Type B pancreatic cell (in vitro differentiated cells): ENCODE results near the gene PPP1R37. TPM values are rescaled to one million over a fixed set of nuclear protein-coding genes. Genes with fewer than 3 reads are reported as not detected.
A peak's percentile ranks its signal among the peaks of the same experiment; 100 is the strongest.

Experiments used
- DNase-seq: peaks from one replicate; pipeline ENCODE4 v3.0.0; 2021; ENCODE audit warnings: mixed read lengths; ENCODE audit not compliant: unreplicated experiment; ENCODE audit errors: extremely low spot score
- H3K27ac Mint-ChIP-seq: 2 replicates; pipeline ENCODE4 v1.8.0; 2021; ENCODE audit warnings: mild to moderate bottlenecking, mixed read lengths
- H3K27me3 Mint-ChIP-seq: 2 replicates; pipeline ENCODE4 v1.8.0; 2021; ENCODE audit warnings: mixed read lengths
- H3K36me3 Mint-ChIP-seq: 2 replicates; pipeline ENCODE4 v1.8.0; 2021; ENCODE audit warnings: mixed read lengths
- H3K4me1 Mint-ChIP-seq: one replicate; pipeline ENCODE4 v1.8.0; 2021; ENCODE audit warnings: mixed read lengths; ENCODE audit not compliant: unreplicated experiment
- H3K4me3 Mint-ChIP-seq: 2 replicates; pipeline ENCODE4 v1.8.0; 2021; ENCODE audit warnings: mild to moderate bottlenecking, mixed read lengths
- H3K9me3 Mint-ChIP-seq: 2 replicates; pipeline ENCODE4 v1.8.0; 2021; ENCODE audit warnings: mixed read lengths
- CTCF ChIP-seq: fragments of 200-600 bp; sonication (generic); conservative IDR thresholded peaks from 2 replicates; pipeline ENCODE4 v1.5.0; 2021; ENCODE audit warnings: antibody characterized with exemption, mild to moderate bottlenecking
- total RNA-seq: library from RNA; stranded (reverse); gene quantifications from 2 replicates; pipeline ENCODE4 v1.2.1, GENCODE V29; 2021; ENCODE audit warnings: low replicate concordance

PPP1R37 gene
- total RNA-seq, 1 donor from 2014 or later = 44.7 TPM

GRCh38 chr19:45107621-45108150, 14.7 kb downstream of the PPP1R37 start:
- DNase-seq = no peak
- Mint-ChIP-seq H3K4me3 (no peak overlapping the region), H3K4me1 (peaks cover 25% of the 10 kb centered on the region), H3K9me3 (no peaks in the 10 kb centered on the region), H3K27ac (no peak overlapping the region), H3K36me3 (no peaks in the 10 kb centered on the region), H3K27me3 (no peaks in the 10 kb centered on the region)
- no peak for TF ChIP-seq CTCF

DNA sequence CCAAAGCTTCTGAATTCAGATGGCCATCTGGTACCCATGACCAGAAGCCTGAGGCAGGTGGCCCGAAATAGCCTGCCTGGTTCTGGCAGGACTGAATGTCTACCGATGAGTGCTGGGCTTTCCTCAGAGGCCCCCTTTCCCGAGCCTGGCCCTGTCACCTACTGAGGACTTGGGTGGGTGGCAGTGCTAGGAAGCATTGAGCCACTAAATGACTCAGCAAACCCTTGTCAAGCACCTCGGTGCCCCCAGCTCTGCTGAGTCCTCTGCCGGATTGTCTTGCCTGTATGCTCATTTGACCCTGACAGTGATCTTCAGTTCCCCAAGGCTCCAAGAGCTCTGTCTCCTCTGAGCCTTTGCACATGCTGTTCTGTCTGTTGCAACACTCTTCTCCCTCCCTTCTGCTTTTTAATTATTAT, 17.9 kb downstream of the PPP1R37 start:
- peaks cover 8% of the 10 kb centered on the region for H3K4me1 Mint-ChIP-seq
- no peaks in the 10 kb centered on the region for H3K36me3 Mint-ChIP-seq
- no peak for TF ChIP-seq CTCF
- peak overlapping the region; percentile 51 for H3K27ac Mint-ChIP-seq
- H3K9me3 Mint-ChIP-seq = no peaks in the 10 kb centered on the region
- no peaks in the 10 kb centered on the region for H3K27me3 Mint-ChIP-seq
- H3K4me3 Mint-ChIP-seq = no peak overlapping the region
- DNase-seq = no peak

DNA sequence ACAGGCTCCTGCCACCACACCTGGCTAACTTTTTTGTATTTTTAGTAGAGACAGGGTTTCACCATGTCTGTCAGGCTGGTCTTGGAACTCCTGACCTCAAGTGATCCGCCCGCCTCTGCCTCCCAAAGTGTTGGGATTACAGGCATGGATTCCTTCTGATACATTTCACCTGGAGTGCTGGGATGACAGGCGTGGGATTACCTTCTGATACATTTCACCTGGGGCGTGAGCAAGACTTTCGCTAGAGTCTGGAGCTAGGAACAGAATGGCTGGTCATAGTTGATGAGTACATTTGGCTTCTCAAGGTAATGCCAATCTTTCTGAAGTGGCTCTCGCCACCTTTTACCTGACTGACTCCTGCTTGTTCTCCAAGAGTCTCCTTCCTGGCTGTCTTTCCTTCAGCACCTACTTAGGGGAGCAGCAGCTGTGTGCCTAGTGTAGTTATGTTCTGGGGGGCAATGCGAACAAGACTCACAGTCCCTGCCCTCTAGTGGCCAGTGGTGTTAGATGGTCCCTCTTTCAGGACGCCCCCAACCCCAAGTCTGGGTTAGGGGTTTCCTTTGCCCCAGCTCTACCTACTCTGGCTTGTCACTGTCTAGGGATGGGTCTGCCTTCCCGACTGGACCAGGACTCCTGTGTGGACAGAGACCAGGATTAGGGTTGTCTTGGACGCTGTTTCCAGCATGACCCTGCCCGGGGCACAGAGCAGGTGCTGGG, 19.3 kb downstream of the PPP1R37 start:
- Mint-ChIP-seq H3K4me1 (peaks cover 16% of the 10 kb centered on the region), H3K27me3 (no peaks in the 10 kb centered on the region), H3K27ac (peak overlapping the region; percentile 90), H3K9me3 (no peaks in the 10 kb centered on the region), H3K4me3 (no peak overlapping the region), H3K36me3 (no peaks in the 10 kb centered on the region)
- DNase-seq = no peak
- no peak for TF ChIP-seq CTCF

GRCh38 chr19:45113628-45114027, 20.6 kb downstream of the PPP1R37 start:
- H3K4me1 Mint-ChIP-seq = peaks cover 16% of the 10 kb centered on the region
- no peak for TF ChIP-seq CTCF
- no peaks in the 10 kb centered on the region for H3K9me3 Mint-ChIP-seq
- no peaks in the 10 kb centered on the region for H3K36me3 Mint-ChIP-seq
- H3K27ac Mint-ChIP-seq = peak overlapping the region; percentile 90
- peak overlapping the region; percentile 62 for H3K4me3 Mint-ChIP-seq
- H3K27me3 Mint-ChIP-seq = no peaks in the 10 kb centered on the region
- DNase-seq = no peak

DNA sequence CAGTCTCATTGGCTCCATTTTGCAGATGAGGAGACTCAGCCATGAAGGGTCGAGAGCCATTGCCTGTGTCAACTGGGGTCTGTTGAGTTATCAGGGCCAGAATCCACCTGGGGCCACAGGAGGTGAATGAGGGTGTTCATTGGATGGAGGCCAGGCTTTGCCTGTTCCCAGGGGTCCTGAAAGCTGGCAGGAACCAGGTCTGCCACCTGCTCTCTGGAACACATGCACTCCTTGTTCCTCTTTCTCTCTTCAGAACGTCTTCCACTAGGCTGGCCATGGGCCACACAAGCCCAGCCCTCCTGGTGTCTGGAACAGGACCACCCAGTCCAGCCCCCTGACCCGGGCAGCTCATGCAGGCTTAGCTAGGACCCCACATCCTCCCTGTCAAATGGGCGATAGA, 21.1 kb downstream of the PPP1R37 start:
- no peaks in the 10 kb centered on the region for H3K9me3 Mint-ChIP-seq
- H3K4me3 Mint-ChIP-seq = peak overlapping the region; percentile 62
- H3K36me3 Mint-ChIP-seq = no peaks in the 10 kb centered on the region
- H3K27me3 Mint-ChIP-seq = no peaks in the 10 kb centered on the region
- H3K27ac Mint-ChIP-seq = peak overlapping the region; percentile 90
- no peak for DNase-seq
- no peak for TF ChIP-seq CTCF
- H3K4me1 Mint-ChIP-seq = peaks cover 16% of the 10 kb centered on the region
